ENCODE data around the gene ITGAX. TPM values are rescaled to one million over a fixed set of nuclear protein-coding genes. Genes with fewer than 3 reads are reported as not detected.
A peak's percentile ranks its signal among the peaks of the same experiment; 100 is the strongest.

The ITGAX gene
- total RNA-seq, 1 experiment from 2014 or later = not detected

- no peak overlapping the region for H3K4me3 ChIP-seq
- no peak overlapping the region for H3K27ac ChIP-seq
- H3K4me1 ChIP-seq = no peaks in the 10 kb centered on the region
- H3K9me3 ChIP-seq (replicated peaks) = no peaks in the 10 kb centered on the region
- no peak for DNase-seq
- no peaks in the 10 kb centered on the region for H3K36me3 ChIP-seq
- H3K27me3 ChIP-seq = no peaks in the 10 kb centered on the region
Observed at GRCh38 chr16:31423241-31423640, 68.3 kb downstream of the ITGAX start.

GRCh38 chr16:31423801-31424200 lies 68.8 kb downstream of the ITGAX start:
- H3K4me3 ChIP-seq = no peak overlapping the region
- H3K36me3 ChIP-seq = no peaks in the 10 kb centered on the region
- no peak overlapping the region for H3K27ac ChIP-seq
- DNase-seq = no peak
- H3K4me1 ChIP-seq = no peaks in the 10 kb centered on the region
- no peaks in the 10 kb centered on the region for H3K9me3 ChIP-seq (replicated peaks)
- no peaks in the 10 kb centered on the region for H3K27me3 ChIP-seq

- Histone ChIP-seq H3K9me3 (replicated peaks) (no peaks in the 10 kb centered on the region), H3K4me3 (no peak overlapping the region), H3K4me1 (no peaks in the 10 kb centered on the region), H3K36me3 (no peaks in the 10 kb centered on the region), H3K27ac (no peak overlapping the region), H3K27me3 (no peaks in the 10 kb centered on the region)
- no peak for DNase-seq
Observed at GRCh38 chr16:31427441-31428278, 72.7 kb downstream of the ITGAX start.

GRCh38 chr16:31428279-31428597 lies 73.3 kb downstream of the ITGAX start, which contains the start of gene COX6A2:
COX6A2 (minus strand) TSS chr16:31428360; CDS start chr16:31428325, 35 bp downstream.
- Histone ChIP-seq H3K4me1 (no peaks in the 10 kb centered on the region), H3K27ac (no peak within 1 kb of the TSS), H3K36me3 (no peaks in the 10 kb centered on the region), H3K27me3 (no peaks in the 10 kb centered on the region), H3K9me3 (replicated peaks) (no peaks in the 10 kb centered on the region), H3K4me3 (no peak within 1 kb of the TSS)
- DNase-seq = peak in 1 of 2 experiments; percentile 36

- DNase-seq = no peak
- no peaks in the 10 kb centered on the region for H3K4me1 ChIP-seq
- no peaks in the 10 kb centered on the region for H3K27me3 ChIP-seq
- no peak overlapping the region for H3K27ac ChIP-seq
- H3K9me3 ChIP-seq (replicated peaks) = no peaks in the 10 kb centered on the region
- no peaks in the 10 kb centered on the region for H3K36me3 ChIP-seq
- H3K4me3 ChIP-seq = no peak overlapping the region
Observed at GRCh38 chr16:31428638-31429247, 73.8 kb downstream of the ITGAX start.

- no peak for DNase-seq
- Histone ChIP-seq H3K36me3 (no peaks in the 10 kb centered on the region), H3K27ac (no peak overlapping the region), H3K4me1 (no peaks in the 10 kb centered on the region), H3K4me3 (no peak overlapping the region), H3K9me3 (replicated peaks) (no peaks in the 10 kb centered on the region), H3K27me3 (no peaks in the 10 kb centered on the region)
Observed at GRCh38 chr16:31429314-31429713, 74.3 kb downstream of the ITGAX start.

GRCh38 chr16:31429796-31430195 lies 74.8 kb downstream of the ITGAX start:
- H3K27me3 ChIP-seq = no peaks in the 10 kb centered on the region
- H3K4me1 ChIP-seq = no peaks in the 10 kb centered on the region
- DNase-seq = no peak
- no peak overlapping the region for H3K4me3 ChIP-seq
- no peaks in the 10 kb centered on the region for H3K36me3 ChIP-seq
- H3K9me3 ChIP-seq (replicated peaks) = no peaks in the 10 kb centered on the region
- no peak overlapping the region for H3K27ac ChIP-seq

- no peaks in the 10 kb centered on the region for H3K27me3 ChIP-seq
- DNase-seq = no peak
- no peaks in the 10 kb centered on the region for H3K4me1 ChIP-seq
- no peaks in the 10 kb centered on the region for H3K9me3 ChIP-seq (replicated peaks)
- no peak overlapping the region for H3K27ac ChIP-seq
- H3K36me3 ChIP-seq = no peaks in the 10 kb centered on the region
- H3K4me3 ChIP-seq = no peak overlapping the region
Observed at GRCh38 chr16:31430380-31431052, 75.5 kb downstream of the ITGAX start.

Other genes starting within 250 kb of the ITGAX start
- gene BCKDK, start 246.8 kb upstream of the ITGAX start, total RNA-seq (2014; rRNA removed; shearing (Covaris generic)) = 31.2 and 31.8 TPM in 2 replicates
- gene KAT8, start 237.5 kb upstream of the ITGAX start, total RNA-seq (2014; rRNA removed; shearing (Covaris generic)) = 38.0 and 42.6 TPM in 2 replicates
- gene PRSS8, start 219.4 kb upstream of the ITGAX start, total RNA-seq (2014; rRNA removed; shearing (Covaris generic)) = not detected in 2 replicates
- gene PRSS36, start 205.1 kb upstream of the ITGAX start, total RNA-seq (2014; rRNA removed; shearing (Covaris generic)) = 0.43 and 0.51 TPM in 2 replicates
- 92.1 and 111 TPM in 2 replicates for gene FUS, start 175.0 kb upstream of the ITGAX start, total RNA-seq (2014; rRNA removed; shearing (Covaris generic))
- not detected in 2 replicates for gene PYCARD, start 152.4 kb upstream of the ITGAX start, total RNA-seq (2014; rRNA removed; shearing (Covaris generic))
- 32.5 and 33.7 TPM in 2 replicates for gene TRIM72, start 141.1 kb upstream of the ITGAX start, total RNA-seq (2014; rRNA removed; shearing (Covaris generic))
- not detected in 2 replicates for gene PYDC1, start 138.0 kb upstream of the ITGAX start, total RNA-seq (2014; rRNA removed; shearing (Covaris generic))
- gene ITGAM, start 95.2 kb upstream of the ITGAX start, total RNA-seq (2014; rRNA removed; shearing (Covaris generic)) = not detected in 2 replicates
- gene ITGAD, start 38.2 kb downstream of the ITGAX start, total RNA-seq (2014; rRNA removed; shearing (Covaris generic)) = not detected in 2 replicates
- gene COX6A2, start 73.2 kb downstream of the ITGAX start, total RNA-seq (2014; rRNA removed; shearing (Covaris generic)) = not detected in 2 replicates
- 0.14 TPM in 1 of 2 replicates, not detected in the other for gene ZNF843, start 87.6 kb downstream of the ITGAX start, total RNA-seq (2014; rRNA removed; shearing (Covaris generic))
- 6.1 and 6.7 TPM in 2 replicates for gene ARMC5, start 104.3 kb downstream of the ITGAX start, total RNA-seq (2014; rRNA removed; shearing (Covaris generic))
- gene TGFB1I1, start 117.0 kb downstream of the ITGAX start, total RNA-seq (2014; rRNA removed; shearing (Covaris generic)) = 12.9 and 13.1 TPM in 2 replicates
- 0.04 TPM in 1 of 2 replicates, not detected in the other for gene SLC5A2, start 127.9 kb downstream of the ITGAX start, total RNA-seq (2014; rRNA removed; shearing (Covaris generic))
- 20.8 and 21.0 TPM in 2 replicates for gene RUSF1, start 153.2 kb downstream of the ITGAX start, total RNA-seq (2014; rRNA removed; shearing (Covaris generic))
- gene AHSP, start 172.7 kb downstream of the ITGAX start, total RNA-seq (2014; rRNA removed; shearing (Covaris generic)) = not detected in 2 replicates

All from SJCRH30 (cell line).